Panc1 (cell line): ENCODE data around the gene HES7. TPM values are rescaled to one million over a fixed set of nuclear protein-coding genes. Genes with fewer than 3 reads are reported as not detected.
A peak's percentile ranks its signal among the peaks of the same experiment; 100 is the strongest.

Experiments used
- ATAC-seq: fragments of 200-7000 bp; cut with Tn5 transposase; 2 replicates; pipeline ENCODE4 v1.9.1; 2020; ENCODE audit warnings: mild to moderate bottlenecking, moderate library complexity
- BruUV-seq: library from RNA; stranded (reverse); fragments of 400-500 nt; replicated peaks from 2 replicates; lab custom pipeline; 2021; lab: Mats Ljungman, UMichigan
- CTCF ChIA-PET: fragments of 300-600 bp; sonication (Branson Sonifier 250); formaldehyde crosslinking; loops from one replicate; lab custom pipeline; 2022; ENCODE audit warnings: antibody characterized with exemption; lab: Charles Lee
- POLR2A ChIA-PET: fragments of 300-600 bp; sonication (Branson Sonifier 250); formaldehyde crosslinking; loops from one replicate; lab custom pipeline; 2022; ENCODE audit warnings: antibody characterized with exemption; lab: Charles Lee
- DNase-seq: peaks from one replicate; pipeline ENCODE4 v3.0.0-alpha.2; 2010; ENCODE audit warnings: low read depth, low spot score
- H3K27ac ChIP-seq: 2 replicates; pipeline ENCODE4 v1.5.1; 2011; ENCODE audit warnings: mild to moderate bottlenecking, low read length, inconsistent platforms
- H3K27me3 ChIP-seq: fragments of 200-500 bp; sonication (Bioruptor generic); 2 replicates; pipeline ENCODE4 v1.6.0; 2014; ENCODE audit warnings: low read length, inconsistent platforms; ENCODE audit not compliant: control insufficient read depth, insufficient read depth
- H3K36me3 ChIP-seq: fragments of 200-500 bp; sonication (Bioruptor generic); 2 replicates; pipeline ENCODE4 v1.5.1; 2014; ENCODE audit warnings: inconsistent platforms, mild to moderate bottlenecking, low read length, moderate library complexity; ENCODE audit not compliant: control insufficient read depth, insufficient read depth
- H3K4me1 ChIP-seq: 2 replicates; pipeline ENCODE4 v1.5.1; 2011; ENCODE audit warnings: inconsistent platforms, mild to moderate bottlenecking, low read length, moderate library complexity; ENCODE audit not compliant: control insufficient read depth, insufficient read depth
- H3K4me3 ChIP-seq, 2 experiments: 2 replicates each; pipeline ENCODE4 v1.5.1; 2011 to 2012; ENCODE audit warnings: low read depth in 2 of 2, low read length in 2 of 2, mild to moderate bottlenecking in 2 of 2, inconsistent platforms in 1 of 2, moderate library complexity in 1 of 2
- H3K9me3 ChIP-seq: fragments of 200-500 bp; sonication (Bioruptor generic); 2 replicates; pipeline ENCODE4 v1.5.1; 2014; ENCODE audit warnings: low read depth, mild to moderate bottlenecking, inconsistent platforms, low read length, moderate library complexity; ENCODE audit not compliant: control insufficient read depth, insufficient read depth
- POLR2AphosphoS5 ChIP-seq: IDR thresholded peaks from 2 replicates; pipeline ENCODE4 v1.6.1; 2012; ENCODE audit warnings: mild to moderate bottlenecking, low read depth, low read length, moderate library complexity
- SIN3A ChIP-seq: IDR thresholded peaks from 2 replicates; pipeline ENCODE4 v1.6.1; 2012; ENCODE audit warnings: low read depth, mild to moderate bottlenecking, low read length, moderate library complexity, borderline replicate concordance; ENCODE audit not compliant: insufficient read depth
- TCF7L2 ChIP-seq: IDR thresholded peaks from 2 replicates; pipeline ENCODE4 v1.6.1; 2011; ENCODE audit warnings: mild to moderate bottlenecking, low read depth, low read length, inconsistent platforms
- in situ Hi-C: cut with HindIII; loops from 2 replicates; pipeline ENCODE4 v1.10.0; 2016; ENCODE audit warnings: low sequenced_read_pairs, low pct_unique_long_range_greater_than_20kb
- intact Hi-C: fragments of 100-400 bp; cut with micrococcal nuclease; formaldehyde crosslinking; loops from one replicate; pipeline ENCODE4 v1.10.0; 2022; ENCODE audit not compliant: unreplicated experiment
- total RNA-seq: library from RNA; stranded (reverse); gene quantifications from one replicate; pipeline ENCODE4 v1.2.1, GENCODE V29; 2021; ENCODE audit not compliant: unreplicated experiment
- TF ChIP-seq, protein P1 (sequence below): fragments of 450-650 bp; IDR thresholded peaks from 2 replicates; pipeline ENCODE4 v1.5.1; 2017; ENCODE audit warnings: mild to moderate bottlenecking
- TF ChIP-seq, protein P2 (sequence below), 2 experiments: IDR thresholded peaks; 2 replicates each; pipeline ENCODE4 v1.6.1; 2011 to 2012; ENCODE audit warnings: low read depth in 2 of 2, control low read depth in 1 of 2, low read length in 1 of 2, mild to moderate bottlenecking in 1 of 2, moderate library complexity in 1 of 2; ENCODE audit not compliant: insufficient read depth in 1 of 2

HES7 gene
- total RNA-seq, 1 experiment from 2014 or later, result 4.0 TPM

DNA sequence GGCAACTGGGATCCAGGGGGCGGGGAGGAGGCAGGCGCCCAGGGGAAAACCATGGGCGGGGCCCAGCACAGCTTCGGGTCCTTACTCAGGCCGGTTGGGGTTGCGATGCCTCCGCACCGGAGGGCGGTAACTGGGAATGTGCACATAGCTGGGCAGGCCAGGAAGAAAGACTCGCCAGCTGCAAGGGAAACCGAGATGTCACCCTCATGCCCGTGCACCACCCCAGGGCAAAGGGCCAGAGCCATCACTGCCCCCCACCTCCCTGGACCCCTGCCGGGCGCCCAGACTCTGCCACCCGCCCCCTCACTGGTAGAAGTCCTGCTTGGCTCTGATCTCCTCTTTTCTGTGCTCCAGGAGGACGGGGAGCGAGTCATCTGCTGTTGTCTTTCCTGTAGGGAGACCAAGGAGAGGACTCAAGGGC is 43.1 kb downstream of the HES7 start:
- intact Hi-C loops, result loop anchor here (5.0 kb wide), 1 partner anchor 36 kb away; the partner anchor contains the start of gene ALOXE3
- no peak for ATAC-seq

DNA sequence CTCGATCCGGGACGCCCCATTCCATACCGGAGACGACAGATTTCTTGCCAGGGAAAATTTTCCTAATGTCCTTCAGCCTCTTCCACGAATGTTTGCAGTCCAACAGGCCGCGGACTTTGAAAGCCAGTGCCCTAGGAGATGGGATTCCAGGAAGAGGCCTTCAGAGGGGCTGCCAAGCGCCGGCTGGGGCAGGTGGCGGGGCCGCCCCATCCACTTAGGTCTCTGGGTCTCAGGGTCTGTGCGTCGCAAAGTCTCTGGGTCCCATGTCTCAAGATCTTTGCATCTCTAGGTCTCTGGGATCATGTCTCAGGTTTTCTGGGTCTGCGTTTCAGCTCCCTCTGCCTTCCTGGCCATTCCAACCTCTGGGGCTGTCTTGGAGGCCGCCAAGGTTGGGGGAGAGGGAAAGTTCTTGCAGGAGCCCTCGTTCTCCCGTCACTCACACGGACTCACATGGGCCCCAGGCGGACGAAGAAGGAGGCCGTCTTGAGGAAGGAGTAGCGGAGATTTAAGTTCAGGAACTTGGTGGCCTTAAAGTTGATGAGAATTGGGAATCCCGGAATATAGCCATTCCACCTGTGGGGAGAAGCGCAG is 43.6 kb downstream of the HES7 start:
- CTCF ChIA-PET, result no interaction called here

More for the DNA sequence above, 43.1 kb downstream of the HES7 start:
- no peak overlapping the region for H3K4me3 ChIP-seq
- TF ChIP-seq SIN3A, result no peak
- TF ChIP-seq POLR2AphosphoS5, result no peak
- no peak for TF ChIP-seq TCF7L2
- in situ Hi-C loops, result no loop called here
- ChIA-PET CTCF (no interaction called here), POLR2A (no interaction called here)
- H3K9me3 ChIP-seq, result no peaks in the 10 kb centered on the region
- no peaks in the 10 kb centered on the region for H3K36me3 ChIP-seq
- H3K4me1 ChIP-seq, result peaks cover 5% of the 10 kb centered on the region; the same call in 1 of the 2 replicates
- BruUV-seq, result no TSS peak
- no peak for DNase-seq
- no peak overlapping the region for H3K27ac ChIP-seq
- H3K27me3 ChIP-seq, result no peaks in the 10 kb centered on the region

More for the DNA sequence above, 43.6 kb downstream of the HES7 start:
- POLR2A ChIA-PET, result no interaction called here
- H3K27ac ChIP-seq, result no peak overlapping the region
- DNase-seq (no peak), ATAC-seq (peak; percentile 47)
- H3K36me3 ChIP-seq, result no peaks in the 10 kb centered on the region
- intact Hi-C loops (loop anchor here (5.0 kb wide), 1 partner anchor 37 kb away; the partner anchor contains the start of gene ALOXE3), in situ Hi-C loops (no loop called here)
- H3K4me3 ChIP-seq, result peak overlapping the region; percentile 39 to 60
- BruUV-seq, result no TSS peak
- H3K9me3 ChIP-seq, result no peaks in the 10 kb centered on the region
- H3K4me1 ChIP-seq, result peaks cover 5% of the 10 kb centered on the region; the same call in 1 of the 2 replicates
- H3K27me3 ChIP-seq, result no peaks in the 10 kb centered on the region
- TF ChIP-seq, protein P1, sequence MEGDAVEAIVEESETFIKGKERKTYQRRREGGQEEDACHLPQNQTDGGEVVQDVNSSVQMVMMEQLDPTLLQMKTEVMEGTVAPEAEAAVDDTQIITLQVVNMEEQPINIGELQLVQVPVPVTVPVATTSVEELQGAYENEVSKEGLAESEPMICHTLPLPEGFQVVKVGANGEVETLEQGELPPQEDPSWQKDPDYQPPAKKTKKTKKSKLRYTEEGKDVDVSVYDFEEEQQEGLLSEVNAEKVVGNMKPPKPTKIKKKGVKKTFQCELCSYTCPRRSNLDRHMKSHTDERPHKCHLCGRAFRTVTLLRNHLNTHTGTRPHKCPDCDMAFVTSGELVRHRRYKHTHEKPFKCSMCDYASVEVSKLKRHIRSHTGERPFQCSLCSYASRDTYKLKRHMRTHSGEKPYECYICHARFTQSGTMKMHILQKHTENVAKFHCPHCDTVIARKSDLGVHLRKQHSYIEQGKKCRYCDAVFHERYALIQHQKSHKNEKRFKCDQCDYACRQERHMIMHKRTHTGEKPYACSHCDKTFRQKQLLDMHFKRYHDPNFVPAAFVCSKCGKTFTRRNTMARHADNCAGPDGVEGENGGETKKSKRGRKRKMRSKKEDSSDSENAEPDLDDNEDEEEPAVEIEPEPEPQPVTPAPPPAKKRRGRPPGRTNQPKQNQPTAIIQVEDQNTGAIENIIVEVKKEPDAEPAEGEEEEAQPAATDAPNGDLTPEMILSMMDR, result peak; percentile 61; the same call in 1 of the 2 replicates
- TF ChIP-seq, protein P2, sequence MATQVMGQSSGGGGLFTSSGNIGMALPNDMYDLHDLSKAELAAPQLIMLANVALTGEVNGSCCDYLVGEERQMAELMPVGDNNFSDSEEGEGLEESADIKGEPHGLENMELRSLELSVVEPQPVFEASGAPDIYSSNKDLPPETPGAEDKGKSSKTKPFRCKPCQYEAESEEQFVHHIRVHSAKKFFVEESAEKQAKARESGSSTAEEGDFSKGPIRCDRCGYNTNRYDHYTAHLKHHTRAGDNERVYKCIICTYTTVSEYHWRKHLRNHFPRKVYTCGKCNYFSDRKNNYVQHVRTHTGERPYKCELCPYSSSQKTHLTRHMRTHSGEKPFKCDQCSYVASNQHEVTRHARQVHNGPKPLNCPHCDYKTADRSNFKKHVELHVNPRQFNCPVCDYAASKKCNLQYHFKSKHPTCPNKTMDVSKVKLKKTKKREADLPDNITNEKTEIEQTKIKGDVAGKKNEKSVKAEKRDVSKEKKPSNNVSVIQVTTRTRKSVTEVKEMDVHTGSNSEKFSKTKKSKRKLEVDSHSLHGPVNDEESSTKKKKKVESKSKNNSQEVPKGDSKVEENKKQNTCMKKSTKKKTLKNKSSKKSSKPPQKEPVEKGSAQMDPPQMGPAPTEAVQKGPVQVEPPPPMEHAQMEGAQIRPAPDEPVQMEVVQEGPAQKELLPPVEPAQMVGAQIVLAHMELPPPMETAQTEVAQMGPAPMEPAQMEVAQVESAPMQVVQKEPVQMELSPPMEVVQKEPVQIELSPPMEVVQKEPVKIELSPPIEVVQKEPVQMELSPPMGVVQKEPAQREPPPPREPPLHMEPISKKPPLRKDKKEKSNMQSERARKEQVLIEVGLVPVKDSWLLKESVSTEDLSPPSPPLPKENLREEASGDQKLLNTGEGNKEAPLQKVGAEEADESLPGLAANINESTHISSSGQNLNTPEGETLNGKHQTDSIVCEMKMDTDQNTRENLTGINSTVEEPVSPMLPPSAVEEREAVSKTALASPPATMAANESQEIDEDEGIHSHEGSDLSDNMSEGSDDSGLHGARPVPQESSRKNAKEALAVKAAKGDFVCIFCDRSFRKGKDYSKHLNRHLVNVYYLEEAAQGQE (IDR thresholded peaks at IDR 0.05; ENCODE audit: insufficient read depth in 1 of 2, low read depth in 2 of 2, low read length in 1 of 2), result no peak
